ENCODE data around the gene ZNF580.

DNA sequence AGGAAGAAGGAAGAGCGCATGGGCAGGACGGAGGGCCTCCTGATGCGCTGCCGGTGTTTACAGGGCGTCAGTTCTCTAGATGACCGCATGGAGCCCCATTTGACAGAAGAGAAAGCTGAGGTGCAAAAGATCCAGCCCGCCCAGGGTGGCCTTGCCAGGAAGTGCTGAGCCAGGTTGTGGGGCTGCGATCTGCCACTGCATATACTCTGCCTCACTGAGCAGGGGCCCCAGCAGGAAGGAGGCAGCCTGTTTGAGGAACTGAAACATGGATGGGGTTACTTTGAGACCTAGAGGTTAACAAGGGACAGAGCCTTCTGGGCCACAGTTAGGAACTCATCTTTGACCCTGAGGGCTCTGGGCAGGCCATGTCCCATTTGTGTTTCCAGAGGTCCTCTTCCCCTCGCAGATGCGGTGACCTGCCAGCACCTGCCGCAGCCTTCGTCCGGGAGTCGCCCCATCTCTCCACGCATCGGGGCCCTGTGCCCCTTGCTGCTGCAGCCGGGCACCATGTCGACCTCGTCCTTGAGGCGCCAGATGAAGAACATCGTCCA is 37.4 kb downstream of the ZNF580 start:
- no peak for TF ChIP-seq CTCF (IDR thresholded peaks at IDR 0.05)
- TF ChIP-seq POLR2AphosphoS5 (IDR thresholded peaks at IDR 0.05) = no peak
